Trophoblast cell (in vitro differentiated cells and primary cell): Measurements from ENCODE around the gene PGA5. TPM values are rescaled to one million over a fixed set of nuclear protein-coding genes. Genes with fewer than 3 reads are reported as not detected.
"Not testable (repeated sequence)": the region's sequence is repeated elsewhere in the genome, so short reads cannot be mapped to it uniquely, and the experiment has no call there.

Source experiments
- DNase-seq, 2 donors: peaks; one replicate each; pipeline ENCODE4 v3.0.0-alpha.2; 2016
- H2AFZ ChIP-seq: 2 replicates; pipeline ENCODE4 v1.6.1; 2013; ENCODE audit warnings: low read length, moderate library complexity, mild to moderate bottlenecking; ENCODE audit not compliant: insufficient read depth, poor library complexity
- H2AK5ac ChIP-seq: 2 replicates; pipeline ENCODE4 v1.6.1; 2013; ENCODE audit warnings: mild to moderate bottlenecking, low read length
- H2BK120ac ChIP-seq: 2 replicates; pipeline ENCODE4 v1.6.1; 2013; ENCODE audit warnings: low read length, mild to moderate bottlenecking, moderate library complexity; ENCODE audit not compliant: insufficient read depth, poor library complexity
- H2BK12ac ChIP-seq: 2 replicates; pipeline ENCODE4 v1.6.1; 2013; ENCODE audit warnings: mild to moderate bottlenecking, low read length, moderate library complexity
- H2BK5ac ChIP-seq: 2 replicates; pipeline ENCODE4 v1.6.1; 2013; ENCODE audit warnings: low read length, low read depth, moderate library complexity, mild to moderate bottlenecking; ENCODE audit not compliant: poor library complexity
- H3K14ac ChIP-seq: 2 replicates; pipeline ENCODE4 v1.6.1; 2013; ENCODE audit warnings: mild to moderate bottlenecking, low read length
- H3K18ac ChIP-seq: 2 replicates; pipeline ENCODE4 v1.6.1; 2013; ENCODE audit warnings: mild to moderate bottlenecking, low read length
- H3K23ac ChIP-seq: 2 replicates; pipeline ENCODE4 v1.6.1; 2013; ENCODE audit warnings: low read length
- H3K27ac ChIP-seq: 2 replicates; pipeline ENCODE4 v1.5.1; 2013; ENCODE audit warnings: low read depth, mild to moderate bottlenecking, inconsistent platforms, low read length, moderate library complexity
- H3K27me3 ChIP-seq: 2 replicates; pipeline ENCODE4 v1.6.1; 2013; ENCODE audit warnings: inconsistent platforms, mild to moderate bottlenecking, low read length, moderate library complexity; ENCODE audit not compliant: insufficient read depth
- H3K36me3 ChIP-seq, 2 experiments: 1 replicate in 1 of 2; 2 replicates in 1 of 2; pipeline ENCODE4 v1.6.1; 2013; ENCODE audit warnings: low read length in 2 of 2, mild to moderate bottlenecking in 2 of 2, moderate library complexity in 1 of 2; ENCODE audit not compliant: insufficient read depth in 2 of 2, control insufficient read depth in 1 of 2
- H3K4ac ChIP-seq: 2 replicates; pipeline ENCODE4 v1.6.1; 2013; ENCODE audit warnings: low read depth, mild to moderate bottlenecking, low read length, moderate library complexity
- H3K4me1 ChIP-seq, 2 experiments: 1 replicate in 1 of 2; 2 replicates in 1 of 2; pipeline ENCODE4 v1.6.1; 2013; ENCODE audit warnings: low read length in 2 of 2, mild to moderate bottlenecking in 2 of 2, moderate library complexity in 1 of 2; ENCODE audit not compliant: insufficient read depth in 2 of 2, control insufficient read depth in 1 of 2
- H3K4me2 ChIP-seq: 2 replicates; pipeline ENCODE4 v1.6.1; 2013; ENCODE audit warnings: inconsistent platforms, mild to moderate bottlenecking, low read length, moderate library complexity
- H3K4me3 ChIP-seq: 2 replicates; pipeline ENCODE4 v1.5.1; 2013; ENCODE audit warnings: mild to moderate bottlenecking, low read depth, low read length, inconsistent platforms
- H3K79me1 ChIP-seq: one replicate; pipeline ENCODE4 v1.6.1; 2013; ENCODE audit warnings: low read length
- H3K79me2 ChIP-seq: 2 replicates; pipeline ENCODE4 v1.6.1; 2013; ENCODE audit warnings: low read length, mild to moderate bottlenecking; ENCODE audit not compliant: control insufficient read depth, insufficient read depth, poor library complexity
- H3K9ac ChIP-seq: 2 replicates; pipeline ENCODE4 v1.6.1; 2013; ENCODE audit warnings: mild to moderate bottlenecking, low read length
- H3K9me3 ChIP-seq: 2 replicates; pipeline ENCODE4 v1.6.1; 2013; ENCODE audit warnings: low read depth, mild to moderate bottlenecking, control low read depth, inconsistent platforms, low read length; ENCODE audit not compliant: insufficient read depth
- H4K12ac ChIP-seq: 2 replicates; pipeline ENCODE4 v1.6.1; 2013; ENCODE audit warnings: low read depth, mild to moderate bottlenecking, low read length, moderate library complexity
- H4K8ac ChIP-seq: 2 replicates; pipeline ENCODE4 v1.6.1; 2013; ENCODE audit warnings: low read depth, mild to moderate bottlenecking, low read length, moderate library complexity
- H4K91ac ChIP-seq: one replicate; pipeline ENCODE4 v1.6.1; 2013; ENCODE audit warnings: low read depth, mild to moderate bottlenecking, low read length, moderate library complexity
- WGBS: extraction: QIAGEN DNeasy Blood & Tissue Kit; methylation state at CpG from one replicate; pipeline ENCODE4 v1.1.7; 2013; ENCODE audit warnings: missing lambda C conversion rate; ENCODE audit not compliant: insufficient read length, insufficient coverage; ENCODE audit errors: extremely low coverage; 5-methylcytosine and 5-hydroxymethylcytosine counted together
- polyA plus RNA-seq: library from polyadenylated mRNA; stranded (reverse); fragments of 200-250 nt; gene quantifications from 2 replicates; pipeline ENCODE4 v1.2.3, GENCODE V29; 2013

PGA5 gene
- polyA plus RNA-seq: 0.10 TPM in 1 of 2 replicates, not detected in the other

GRCh38 chr11:61240875-61241274 lies at the start of gene PGA5:
TSS of gene PGA5 (plus strand) at chr11:61241175. CDS start at chr11:61241227, 52 bp downstream.
- not testable (repeated sequence) for H3K36me3 ChIP-seq, H2AFZ ChIP-seq, H3K14ac ChIP-seq, H4K8ac ChIP-seq, H3K18ac ChIP-seq, H3K27me3 ChIP-seq, H3K4me3 ChIP-seq, H4K12ac ChIP-seq, H3K4me1 ChIP-seq, H4K91ac ChIP-seq, H3K23ac ChIP-seq, H2AK5ac ChIP-seq, DNase-seq, H3K9me3 ChIP-seq, H2BK12ac ChIP-seq, H3K79me2 ChIP-seq, H3K79me1 ChIP-seq, H2BK5ac ChIP-seq, H3K4ac ChIP-seq, H3K4me2 ChIP-seq, H2BK120ac ChIP-seq, H3K27ac ChIP-seq, H3K9ac ChIP-seq
- no CpG with 5 or more reads among the region's 8 CpGs for WGBS

DNA sequence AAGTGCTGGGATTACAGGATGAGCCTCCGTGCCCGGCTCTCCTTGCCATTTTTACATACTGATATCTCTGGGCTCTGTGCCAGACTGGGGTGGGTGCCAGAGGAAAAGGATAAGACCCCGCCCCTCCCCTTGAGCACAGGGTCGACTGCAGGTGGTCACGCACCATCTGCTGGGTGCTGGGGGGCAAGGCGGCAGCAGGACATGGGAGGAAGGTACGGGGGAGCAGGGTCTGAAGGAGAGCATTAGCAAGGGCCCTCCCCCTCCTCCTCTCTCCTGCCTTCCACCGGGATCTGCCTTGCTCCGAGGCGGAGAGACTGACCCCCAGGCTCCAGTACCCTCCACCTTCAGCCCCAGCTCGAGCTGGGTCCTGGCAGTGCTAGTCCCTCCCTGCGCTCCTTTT lies 47.4 kb upstream of the PGA5 start:
- Histone ChIP-seq H3K9ac (no peak overlapping the region), H2BK5ac (no peak overlapping the region), H3K14ac (no peak overlapping the region), H3K36me3 (no peaks in the 10 kb centered on the region), H2AK5ac (no peak overlapping the region), H4K91ac (no peak overlapping the region), H2BK120ac (no peak overlapping the region), H3K4me3 (no peak overlapping the region), H3K79me1 (no peaks in the 10 kb centered on the region), H3K4ac (no peak overlapping the region), H3K79me2 (no peaks in the 10 kb centered on the region), H3K27me3 (no peaks in the 10 kb centered on the region), H4K12ac (no peak overlapping the region), H3K4me2 (no peak overlapping the region), H3K18ac (no peak overlapping the region), H2BK12ac (no peak overlapping the region), H2AFZ (no peak overlapping the region), H3K23ac (no peak overlapping the region), H4K8ac (no peak overlapping the region), H3K9me3 (no peaks in the 10 kb centered on the region), H3K4me1 (no peaks in the 10 kb centered on the region), H3K27ac (no peak overlapping the region)
- no peak for DNase-seq
- WGBS: no CpG with 5 or more reads among the region's 12 CpGs

GRCh38 chr11:61194169-61194671 lies 46.8 kb upstream of the PGA5 start:
- no peaks in the 10 kb centered on the region for H3K79me2 ChIP-seq
- DNase-seq: no peak

DNA sequence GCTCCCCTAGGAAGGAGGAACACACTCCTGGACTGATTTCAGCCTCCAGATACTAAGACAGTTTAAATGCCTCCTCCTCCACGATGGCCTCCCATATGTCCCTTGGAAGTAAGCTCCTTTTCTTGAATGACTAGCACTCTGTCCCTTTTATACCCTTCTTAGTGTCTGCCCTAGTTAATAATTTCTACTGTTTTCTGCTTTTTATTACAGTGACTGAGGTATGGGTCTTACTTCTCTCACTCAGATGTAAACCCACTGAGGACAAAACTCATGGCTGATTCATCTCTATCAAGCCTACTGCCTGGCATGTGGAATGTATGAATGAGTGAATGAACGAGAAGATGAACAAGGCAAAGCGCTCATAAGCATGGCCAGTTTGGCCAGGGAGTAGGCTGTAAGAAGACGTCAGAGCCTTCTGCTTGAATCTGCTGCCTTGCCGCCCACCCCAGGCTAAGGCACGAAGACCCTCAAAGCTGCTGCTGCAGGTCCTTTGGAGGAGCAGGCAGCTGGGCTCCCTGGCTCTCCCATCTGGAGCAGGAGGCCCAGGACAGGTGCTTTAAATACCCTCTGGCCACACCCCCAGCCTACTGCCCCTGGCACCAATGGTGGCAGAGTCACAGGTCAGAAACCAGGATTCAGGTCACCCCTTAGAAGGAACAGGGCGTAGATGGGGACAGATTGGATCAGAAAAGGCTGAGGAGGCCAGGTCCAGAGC lies 45.8 kb upstream of the PGA5 start:
- Histone ChIP-seq H3K14ac (no peak overlapping the region), H4K91ac (no peak overlapping the region), H3K4me3 (no peak overlapping the region), H3K9ac (no peak overlapping the region), H2AFZ (no peak overlapping the region), H3K79me2 (no peaks in the 10 kb centered on the region), H3K4me1 (no peaks in the 10 kb centered on the region), H3K23ac (no peak overlapping the region), H2BK120ac (no peak overlapping the region), H3K27ac (no peak overlapping the region), H2AK5ac (no peak overlapping the region), H4K12ac (no peak overlapping the region), H3K4me2 (no peak overlapping the region), H2BK12ac (no peak overlapping the region), H3K18ac (no peak overlapping the region), H3K27me3 (no peaks in the 10 kb centered on the region), H3K9me3 (peaks cover 2% of the 10 kb centered on the region), H3K79me1 (no peaks in the 10 kb centered on the region), H3K36me3 (no peaks in the 10 kb centered on the region), H4K8ac (no peak overlapping the region), H2BK5ac (no peak overlapping the region), H3K4ac (no peak overlapping the region)
- no CpG with 5 or more reads among the region's 7 CpGs for WGBS
- DNase-seq: no peak

More at GRCh38 chr11:61194169-61194671, 46.8 kb upstream of the PGA5 start:
- H3K18ac ChIP-seq: no peak overlapping the region
- no peak overlapping the region for H4K91ac ChIP-seq
- no peak overlapping the region for H2BK120ac ChIP-seq
- no peak overlapping the region for H2AFZ ChIP-seq
- WGBS: no CpG with 5 or more reads among the region's 12 CpGs
- no peak overlapping the region for H3K4me3 ChIP-seq
- H3K36me3 ChIP-seq: no peaks in the 10 kb centered on the region
- no peaks in the 10 kb centered on the region for H3K79me1 ChIP-seq
- no peaks in the 10 kb centered on the region for H3K4me1 ChIP-seq
- no peak overlapping the region for H3K9ac ChIP-seq
- no peak overlapping the region for H3K4ac ChIP-seq
- H3K9me3 ChIP-seq: peaks cover 1% of the 10 kb centered on the region
- H2BK5ac ChIP-seq: no peak overlapping the region
- H3K14ac ChIP-seq: no peak overlapping the region
- H3K27me3 ChIP-seq: no peaks in the 10 kb centered on the region
- no peak overlapping the region for H3K23ac ChIP-seq
- no peak overlapping the region for H4K12ac ChIP-seq
- H2AK5ac ChIP-seq: no peak overlapping the region
- no peak overlapping the region for H4K8ac ChIP-seq
- no peak overlapping the region for H3K4me2 ChIP-seq
- no peak overlapping the region for H2BK12ac ChIP-seq
- no peak overlapping the region for H3K27ac ChIP-seq
